ENCODE measurements around the gene R3HDM4. TPM values are rescaled to one million over a fixed set of nuclear protein-coding genes. Genes with fewer than 3 reads are reported as not detected.
"Not testable (repeated sequence)": the region's sequence is repeated elsewhere in the genome, so short reads cannot be mapped to it uniquely, and the experiment has no call there.

Gene R3HDM4
- total RNA-seq, 1 experiment from 2014 or later, result 40.8 TPM

DNA sequence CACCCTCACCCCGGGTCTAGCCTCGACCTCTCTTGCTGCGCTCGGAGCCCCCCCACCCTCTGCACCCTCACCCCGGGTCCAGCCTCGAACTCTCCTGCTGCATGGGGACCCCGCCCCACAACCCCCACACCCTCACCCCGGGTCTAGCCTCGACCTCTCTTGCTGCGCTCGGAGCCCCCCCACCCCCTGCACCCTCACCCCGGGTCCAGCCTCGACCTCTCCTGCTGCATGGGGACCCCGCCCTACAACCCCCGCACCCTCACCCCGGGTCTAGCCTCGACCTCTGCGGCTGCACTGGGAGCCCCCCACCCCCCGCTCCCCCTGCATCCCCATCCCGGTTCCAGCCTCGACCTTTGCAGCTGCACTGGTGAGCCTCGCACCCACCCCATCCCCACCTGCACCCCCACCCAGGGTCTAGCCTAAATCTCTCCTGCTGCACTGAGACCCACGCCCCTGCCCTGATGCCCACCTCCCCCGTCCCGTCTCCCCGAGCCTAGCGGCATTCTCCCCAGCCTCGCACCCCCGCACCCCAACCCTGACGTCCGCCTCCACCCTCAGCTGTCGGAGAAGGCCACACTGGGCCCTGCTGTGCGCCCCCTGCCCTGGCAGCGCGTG lies 51.8 kb downstream of the R3HDM4 start:
- DNase-seq (ENCODE audit: low read depth), result no peak

DNA sequence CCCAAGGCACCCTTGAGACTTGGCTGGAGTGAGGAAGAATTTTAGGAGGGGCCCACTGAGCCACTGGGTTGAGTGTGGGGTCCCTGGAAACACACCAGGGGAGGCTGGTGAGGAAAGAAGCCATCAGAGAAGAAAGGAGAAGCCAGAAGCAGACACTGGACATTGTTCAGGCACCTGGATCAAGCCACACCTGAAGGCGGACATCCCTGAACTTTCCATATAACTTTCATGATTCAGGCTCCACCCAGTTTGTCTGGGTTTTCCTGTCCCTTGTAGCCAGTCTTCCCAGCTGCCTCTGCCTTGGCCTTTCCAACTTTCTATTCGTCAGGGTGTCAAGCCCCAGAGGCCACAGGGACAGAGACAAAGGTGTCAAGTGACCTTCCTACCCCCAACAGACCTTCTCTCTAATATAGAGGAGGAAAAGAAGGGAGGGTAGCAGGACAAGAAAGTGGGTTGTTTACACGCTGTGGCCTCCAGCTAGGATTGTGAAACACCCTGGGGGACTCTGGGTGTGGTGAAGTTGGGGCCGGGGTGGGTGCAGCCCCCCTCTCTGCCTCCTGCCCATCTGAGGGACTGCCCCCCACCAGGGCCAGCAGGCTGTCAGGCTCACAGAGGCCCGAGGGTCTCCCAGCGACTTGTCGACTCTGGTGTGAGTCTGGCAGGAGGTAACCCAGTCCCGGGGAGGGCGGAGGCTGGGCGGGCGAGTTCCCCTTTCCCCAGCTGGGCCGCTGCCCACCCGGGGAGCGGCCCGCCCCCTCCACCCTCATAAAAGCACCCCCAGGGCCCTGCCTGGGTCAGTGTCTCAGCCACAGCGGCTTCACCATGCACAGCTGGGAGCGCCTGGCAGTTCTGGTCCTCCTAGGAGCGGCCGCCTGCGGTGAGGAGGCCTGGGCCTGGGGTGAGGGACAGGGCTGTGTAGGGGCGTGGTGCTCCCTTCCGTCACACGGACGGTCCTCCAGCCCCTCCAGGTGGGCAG lies 53.9 kb downstream of the R3HDM4 start, which contains the start of gene CFD:
TSS of gene CFD (plus strand) at position 797 of the 976 bp plus-strand sequence. CDS start at position 823, 26 bp downstream.
- peak; percentile 47 for DNase-seq (ENCODE audit: low read depth)

DNA sequence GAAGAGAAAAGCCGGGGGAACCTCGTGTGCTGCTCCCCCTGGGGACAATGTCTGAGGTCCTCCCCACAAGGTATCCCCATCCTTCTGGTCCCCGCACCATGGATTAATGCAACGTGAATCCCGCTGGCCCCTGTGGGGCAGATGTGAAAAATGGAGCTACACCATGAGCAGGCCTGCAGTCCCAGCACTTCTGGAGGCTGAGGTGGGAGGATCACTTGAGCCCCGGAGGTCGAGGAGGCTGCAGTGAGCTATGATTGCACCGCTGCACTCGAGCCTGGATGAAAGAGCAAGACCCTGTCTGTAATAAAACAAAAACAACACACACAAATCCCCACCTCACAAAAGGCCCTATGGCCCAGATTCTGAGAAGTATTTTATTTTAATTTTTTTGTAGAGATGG lies 54.7 kb downstream of the R3HDM4 start:
- no peak for DNase-seq (ENCODE audit: low read depth)

DNA sequence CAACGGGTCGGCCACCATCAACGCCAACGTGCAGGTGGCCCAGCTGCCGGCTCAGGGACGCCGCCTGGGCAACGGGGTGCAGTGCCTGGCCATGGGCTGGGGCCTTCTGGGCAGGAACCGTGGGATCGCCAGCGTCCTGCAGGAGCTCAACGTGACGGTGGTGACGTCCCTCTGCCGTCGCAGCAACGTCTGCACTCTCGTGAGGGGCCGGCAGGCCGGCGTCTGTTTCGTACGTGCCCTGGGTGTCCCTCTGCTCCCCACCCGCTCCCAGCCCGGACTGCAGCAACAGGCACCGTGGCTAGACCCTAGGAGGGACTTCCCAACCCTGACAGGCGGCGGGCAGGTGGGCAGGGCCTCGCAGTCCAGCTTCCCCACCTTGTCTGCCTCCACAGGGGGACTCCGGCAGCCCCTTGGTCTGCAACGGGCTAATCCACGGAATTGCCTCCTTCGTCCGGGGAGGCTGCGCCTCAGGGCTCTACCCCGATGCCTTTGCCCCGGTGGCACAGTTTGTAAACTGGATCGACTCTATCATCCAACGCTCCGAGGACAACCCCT lies 57.4 kb downstream of the R3HDM4 start:
- no peak for DNase-seq (ENCODE audit: low read depth)

DNA sequence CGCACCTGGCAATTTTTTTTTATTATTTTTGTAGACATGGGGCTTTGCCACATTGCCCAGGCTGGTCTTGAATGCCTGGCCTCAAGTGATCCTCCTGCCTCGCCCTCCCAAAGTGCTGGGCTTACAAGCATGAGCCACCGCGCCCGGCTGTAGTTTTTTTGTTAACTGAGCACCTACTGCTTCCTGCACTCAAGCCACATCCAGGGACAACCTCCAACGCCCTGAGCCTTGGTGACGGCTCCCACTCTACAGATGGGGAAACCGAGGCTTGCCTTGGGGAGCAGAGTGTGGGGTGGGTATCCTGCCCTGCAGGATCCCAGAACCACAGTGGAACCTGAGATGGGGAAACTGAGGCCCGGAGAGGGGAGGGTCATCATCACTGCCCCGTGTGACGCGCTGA lies 57.9 kb downstream of the R3HDM4 start:
- DNase-seq (ENCODE audit: low read depth), result no peak

DNA sequence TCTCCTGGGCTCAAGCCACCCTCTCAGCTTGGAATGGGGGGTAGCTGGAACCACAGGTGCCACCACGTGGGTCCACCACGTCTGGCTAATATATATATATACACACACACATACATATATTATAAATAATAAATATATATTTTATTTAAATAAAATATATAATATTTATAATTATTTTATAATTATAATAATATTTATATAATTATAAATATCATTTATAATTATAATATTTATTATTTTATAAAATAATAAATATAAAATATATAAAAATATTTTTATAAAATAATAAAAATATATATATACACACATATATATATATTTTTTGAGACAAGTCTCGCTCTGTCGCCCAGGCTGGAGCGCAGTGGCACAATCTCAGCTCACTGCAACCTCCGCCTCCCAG lies 58.5 kb downstream of the R3HDM4 start:
- no peak for DNase-seq (ENCODE audit: low read depth)

DNA sequence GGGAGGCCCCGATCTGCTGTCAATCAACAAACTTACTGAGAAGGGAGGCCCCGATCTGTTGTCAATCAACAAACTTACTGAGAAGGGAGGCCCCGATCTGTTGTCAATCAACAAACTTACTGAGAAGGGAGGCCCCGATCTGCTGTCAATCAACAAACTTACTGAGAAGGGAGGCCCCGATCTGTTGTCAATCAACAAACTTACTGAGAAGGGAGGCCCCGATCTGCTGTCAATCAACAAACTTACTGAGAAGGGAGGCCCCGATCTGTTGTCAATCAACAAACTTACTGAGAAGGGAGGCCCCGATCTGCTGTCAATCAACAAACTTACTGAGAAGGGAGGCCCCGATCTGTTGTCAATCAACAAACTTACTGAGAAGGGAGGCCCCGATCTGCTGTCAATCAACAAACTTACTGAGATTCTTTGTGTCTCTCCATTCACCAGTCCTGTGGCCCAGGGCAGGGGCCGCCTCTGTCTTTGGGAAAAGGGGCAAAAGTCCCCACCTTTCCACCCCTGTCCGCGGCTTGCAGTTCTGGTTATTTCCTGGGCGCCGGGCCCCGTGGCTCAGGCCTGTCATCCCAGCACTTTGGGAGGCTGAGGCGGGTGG lies 59.3 kb downstream of the R3HDM4 start:
- DNase-seq (ENCODE audit: low read depth), result not testable (repeated sequence)

DNA sequence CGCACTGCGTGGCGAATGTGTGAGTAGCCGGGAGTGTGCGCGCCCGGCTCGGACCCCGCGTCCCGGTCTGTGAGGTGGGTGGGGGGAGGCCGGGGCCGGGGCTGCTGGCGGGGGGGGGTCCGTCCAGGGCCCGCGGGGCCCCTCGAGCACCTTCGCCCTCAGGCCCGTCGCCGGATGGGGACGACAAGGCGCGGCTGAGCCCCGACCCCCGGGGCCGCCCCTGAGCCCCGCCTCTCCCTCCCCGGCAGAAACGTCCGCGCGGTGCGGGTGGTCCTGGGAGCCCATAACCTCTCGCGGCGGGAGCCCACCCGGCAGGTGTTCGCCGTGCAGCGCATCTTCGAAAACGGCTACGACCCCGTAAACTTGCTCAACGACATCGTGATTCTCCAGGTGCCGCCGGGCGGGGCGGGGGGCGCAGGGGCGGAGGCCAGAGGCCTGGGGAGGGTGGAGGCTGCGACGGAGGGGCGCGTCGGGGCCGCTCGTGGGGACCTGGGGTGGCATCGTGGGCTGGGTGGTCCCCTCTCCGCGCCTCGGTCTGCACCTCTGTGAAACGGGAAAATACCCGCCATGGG lies 59.9 kb downstream of the R3HDM4 start:
- DNase-seq (ENCODE audit: low read depth), result no peak

DNA sequence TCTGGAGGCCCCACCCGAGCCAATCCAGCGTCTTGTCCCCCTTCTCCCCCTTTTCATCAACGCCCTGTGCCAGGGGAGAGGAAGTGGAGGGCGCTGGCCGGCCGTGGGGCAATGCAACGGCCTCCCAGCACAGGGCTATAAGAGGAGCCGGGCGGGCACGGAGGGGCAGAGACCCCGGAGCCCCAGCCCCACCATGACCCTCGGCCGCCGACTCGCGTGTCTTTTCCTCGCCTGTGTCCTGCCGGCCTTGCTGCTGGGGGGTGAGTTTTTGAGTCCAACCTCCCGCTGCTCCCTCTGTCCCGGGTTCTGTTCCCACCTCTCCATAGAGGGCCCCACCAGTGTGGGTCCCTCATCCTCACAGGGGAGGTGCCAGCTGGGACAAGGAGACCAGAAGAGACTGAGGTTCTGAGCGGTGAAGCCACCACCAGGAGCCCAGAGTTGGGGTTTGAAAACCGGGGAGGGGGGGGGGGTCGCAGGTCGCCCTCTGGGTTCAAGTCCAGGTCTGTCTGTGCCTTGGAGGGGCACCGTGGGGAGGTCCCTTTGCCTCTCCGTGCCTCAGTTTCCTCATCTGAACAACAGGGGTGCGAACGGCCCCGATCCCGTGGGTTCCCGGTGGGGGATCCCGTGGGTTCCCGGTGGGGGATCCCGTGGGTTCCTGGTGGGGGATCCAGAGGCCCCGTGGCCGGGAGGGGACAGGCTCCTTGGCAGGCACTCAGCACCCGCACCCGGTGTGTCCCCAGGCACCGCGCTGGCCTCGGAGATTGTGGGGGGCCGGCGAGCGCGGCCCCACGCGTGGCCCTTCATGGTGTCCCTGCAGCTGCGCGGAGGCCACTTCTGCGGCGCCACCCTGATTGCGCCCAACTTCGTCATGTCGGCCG lies 60.6 kb downstream of the R3HDM4 start, which contains the start of gene ELANE:
TSS of gene ELANE (plus strand) at position 168 of the 878 bp plus-strand sequence. CDS start at position 194, 26 bp downstream.
- no peak for DNase-seq (ENCODE audit: low read depth)

DNA sequence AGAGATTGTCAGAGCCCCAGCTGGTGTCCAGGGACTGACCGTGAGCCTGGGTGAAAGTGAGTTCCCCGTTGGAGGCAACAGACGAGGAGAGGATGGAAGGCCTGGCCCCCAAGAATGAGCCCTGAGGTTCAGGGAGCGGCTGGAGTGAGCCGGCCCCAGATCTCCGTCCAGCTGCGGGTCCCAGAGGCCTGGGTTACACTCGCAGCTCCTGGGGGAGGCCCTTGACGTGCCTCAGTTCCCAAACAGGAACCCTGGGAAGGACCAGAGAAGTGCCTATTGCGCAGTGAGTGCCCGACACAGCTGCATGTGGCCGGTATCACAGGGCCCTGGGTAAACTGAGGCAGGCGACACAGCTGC lies 62.1 kb downstream of the R3HDM4 start:
- DNase-seq (ENCODE audit: low read depth), result no peak

DNA sequence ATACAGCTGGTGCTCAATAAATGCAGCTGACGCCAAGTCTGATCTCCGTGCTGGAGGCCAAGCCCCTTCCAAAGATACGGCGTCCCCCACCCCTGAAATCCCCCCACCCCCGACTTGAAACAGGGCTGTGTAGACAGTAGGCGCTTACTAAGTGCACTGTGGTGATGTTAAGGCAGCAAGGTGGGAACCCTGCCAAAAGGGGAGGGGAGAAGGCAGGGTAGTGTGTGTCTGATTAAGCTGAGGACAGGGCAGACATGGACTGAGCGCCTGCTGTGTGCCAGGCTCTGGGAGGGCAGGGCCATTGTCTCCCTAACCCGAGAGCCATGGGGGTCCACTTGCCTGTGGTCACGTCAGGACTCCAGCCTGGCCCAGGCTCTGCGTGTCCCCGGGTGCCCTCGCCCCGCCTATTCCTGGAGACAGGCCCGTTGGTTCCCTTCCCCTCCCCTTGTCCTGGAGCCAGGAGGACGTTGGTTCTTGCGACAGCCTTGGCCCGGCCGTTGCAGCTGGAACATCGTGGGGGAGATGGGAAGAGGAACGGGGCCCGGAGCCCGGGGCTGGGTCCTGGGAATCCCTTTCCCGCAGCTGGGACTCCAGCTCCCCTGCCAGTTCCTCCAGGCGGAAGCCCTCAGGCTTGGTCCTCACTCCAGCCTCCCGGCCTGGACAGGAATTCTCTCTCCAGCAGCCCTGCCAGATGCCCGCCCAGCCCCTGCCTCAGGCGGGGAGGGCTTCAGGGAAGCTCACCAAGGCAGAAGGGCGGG lies 62.6 kb downstream of the R3HDM4 start:
- DNase-seq (ENCODE audit: low read depth), result peak; percentile 75

DNA sequence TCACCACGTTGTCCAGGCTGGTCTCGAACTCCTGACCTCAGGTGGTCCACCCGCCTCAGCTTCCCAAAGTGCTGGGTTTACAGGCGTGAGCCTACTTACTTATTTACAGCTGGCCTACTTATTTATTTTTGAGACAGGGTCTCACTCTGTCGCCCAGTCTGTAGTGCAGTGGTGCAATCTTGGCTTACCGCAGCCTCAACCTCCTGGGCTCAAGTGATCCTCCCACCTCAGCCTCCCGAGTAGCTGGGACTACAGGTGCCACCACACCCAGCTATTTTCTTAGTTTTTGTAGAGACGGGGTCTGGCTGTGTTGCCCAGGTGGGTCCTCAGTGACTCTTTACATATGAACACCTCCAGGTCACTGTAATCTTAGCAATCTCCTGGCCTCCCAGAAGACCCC lies 63.8 kb downstream of the R3HDM4 start:
- DNase-seq (ENCODE audit: low read depth), result not testable (repeated sequence)

DNA sequence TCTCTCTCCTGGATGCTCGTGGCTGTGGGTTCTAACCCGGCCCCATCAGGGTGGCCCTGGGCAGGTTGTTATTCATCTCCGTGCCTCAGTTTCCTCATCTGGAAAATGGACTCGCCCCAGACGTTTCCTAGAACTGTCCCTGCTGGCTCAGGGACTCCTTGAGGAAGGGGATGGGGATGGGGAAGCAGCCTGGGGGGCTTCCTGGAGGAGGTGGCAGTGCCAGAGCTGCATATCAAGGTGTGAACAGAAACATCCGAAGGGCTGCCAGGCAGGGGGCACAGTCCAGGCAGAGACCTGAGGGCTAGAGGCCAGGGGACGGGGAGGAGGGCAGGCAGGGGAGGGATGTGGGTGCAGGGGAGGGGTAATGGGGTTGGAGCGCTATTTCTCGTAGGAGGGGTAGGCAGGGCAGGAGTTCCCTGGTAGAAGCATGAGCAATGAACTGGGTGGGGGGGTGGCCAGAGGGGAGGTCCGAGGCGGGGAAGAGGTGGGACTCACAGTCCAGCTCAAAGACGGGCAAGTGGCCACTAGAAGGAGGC lies 64.6 kb downstream of the R3HDM4 start:
- no peak for DNase-seq (ENCODE audit: low read depth)

Other genes with a start within 250 kb of the R3HDM4 start
- 104 and 119 TPM in 2 replicates for gene FSTL3, start 236.8 kb downstream of the R3HDM4 start, total RNA-seq (2014; rRNA removed; shearing (Covaris generic))
- gene PRSS57, start 217.8 kb downstream of the R3HDM4 start, total RNA-seq (2014; rRNA removed; shearing (Covaris generic)), result not detected in 2 replicates
- 1.1 and 7.7 TPM in 2 replicates for gene PALM, start 204.3 kb downstream of the R3HDM4 start, total RNA-seq (2014; rRNA removed; shearing (Covaris generic))
- 1.5 and 2.0 TPM in 2 replicates for gene MISP, start 162.1 kb downstream of the R3HDM4 start, total RNA-seq (2014; rRNA removed; shearing (Covaris generic))
- 205 and 246 TPM in 2 replicates for gene PTBP1, start 115.8 kb downstream of the R3HDM4 start, total RNA-seq (2014; rRNA removed; shearing (Covaris generic))
- 0.11 and 1.2 TPM in 2 replicates for gene PLPPR3, start 91.3 kb downstream of the R3HDM4 start, total RNA-seq (2014; rRNA removed; shearing (Covaris generic))
- gene AZU1, start 85.4 kb downstream of the R3HDM4 start, total RNA-seq (2014; rRNA removed; shearing (Covaris generic)), result not detected in 2 replicates
- gene PRTN3, start 72.2 kb downstream of the R3HDM4 start, total RNA-seq (2014; rRNA removed; shearing (Covaris generic)), result not detected in 2 replicates
- gene ELANE, start 60.9 kb downstream of the R3HDM4 start, total RNA-seq (2014; rRNA removed; shearing (Covaris generic)), result not detected in 2 replicates
- gene CFD, start 53.6 kb downstream of the R3HDM4 start, total RNA-seq (2014; rRNA removed; shearing (Covaris generic)), result 5.7 and 18.2 TPM in 2 replicates
- gene MED16, start 20.0 kb downstream of the R3HDM4 start, total RNA-seq (2014; rRNA removed; shearing (Covaris generic)), result 20.4 and 25.9 TPM in 2 replicates
- gene RNU6-9, start 19.7 kb downstream of the R3HDM4 start, total RNA-seq (2014; rRNA removed; shearing (Covaris generic)), result not detected in 2 replicates
- gene KISS1R, start 4.1 kb upstream of the R3HDM4 start, total RNA-seq (2014; rRNA removed; shearing (Covaris generic)), result not detected in 2 replicates
- gene ARID3A, start 12.8 kb upstream of the R3HDM4 start, total RNA-seq (2014; rRNA removed; shearing (Covaris generic)), result 5.9 and 12.0 TPM in 2 replicates
- 73.1 and 92.5 TPM in 2 replicates for gene WDR18, start 71.1 kb upstream of the R3HDM4 start, total RNA-seq (2014; rRNA removed; shearing (Covaris generic))
- gene GRIN3B, start 87.2 kb upstream of the R3HDM4 start, total RNA-seq (2014; rRNA removed; shearing (Covaris generic)), result not detected in 2 replicates
- 79.1 and 81.7 TPM in 2 replicates for gene TMEM259, start 107.9 kb upstream of the R3HDM4 start, total RNA-seq (2014; rRNA removed; shearing (Covaris generic))
- gene RNU6-2, start 108.3 kb upstream of the R3HDM4 start, total RNA-seq (2014; rRNA removed; shearing (Covaris generic)), result not detected in 2 replicates
- gene CNN2, start 113.4 kb upstream of the R3HDM4 start, total RNA-seq (2014; rRNA removed; shearing (Covaris generic)), result 162 and 166 TPM in 2 replicates
- 0.89 and 0.97 TPM in 2 replicates for gene ABCA7, start 126.9 kb upstream of the R3HDM4 start, total RNA-seq (2014; rRNA removed; shearing (Covaris generic))
- 4.3 and 11.6 TPM in 2 replicates for gene ARHGAP45, start 153.9 kb upstream of the R3HDM4 start, total RNA-seq (2014; rRNA removed; shearing (Covaris generic))
- 124 and 148 TPM in 2 replicates for gene POLR2E, start 182.2 kb upstream of the R3HDM4 start, total RNA-seq (2014; rRNA removed; shearing (Covaris generic))
- gene GPX4, start 190.8 kb upstream of the R3HDM4 start, total RNA-seq (2014; rRNA removed; shearing (Covaris generic)), result 357 and 373 TPM in 2 replicates